HG02610 (cell line): ENCODE data around the gene SFSWAP.

Source experiments
- ATAC-seq: cut with Tn5 transposase; IDR thresholded peaks from one replicate; pipeline ENCODE4 v1.9.1; 2021; ENCODE audit warnings: mild to moderate bottlenecking, moderate library complexity; ENCODE audit not compliant: unreplicated experiment

The SFSWAP gene

DNA sequence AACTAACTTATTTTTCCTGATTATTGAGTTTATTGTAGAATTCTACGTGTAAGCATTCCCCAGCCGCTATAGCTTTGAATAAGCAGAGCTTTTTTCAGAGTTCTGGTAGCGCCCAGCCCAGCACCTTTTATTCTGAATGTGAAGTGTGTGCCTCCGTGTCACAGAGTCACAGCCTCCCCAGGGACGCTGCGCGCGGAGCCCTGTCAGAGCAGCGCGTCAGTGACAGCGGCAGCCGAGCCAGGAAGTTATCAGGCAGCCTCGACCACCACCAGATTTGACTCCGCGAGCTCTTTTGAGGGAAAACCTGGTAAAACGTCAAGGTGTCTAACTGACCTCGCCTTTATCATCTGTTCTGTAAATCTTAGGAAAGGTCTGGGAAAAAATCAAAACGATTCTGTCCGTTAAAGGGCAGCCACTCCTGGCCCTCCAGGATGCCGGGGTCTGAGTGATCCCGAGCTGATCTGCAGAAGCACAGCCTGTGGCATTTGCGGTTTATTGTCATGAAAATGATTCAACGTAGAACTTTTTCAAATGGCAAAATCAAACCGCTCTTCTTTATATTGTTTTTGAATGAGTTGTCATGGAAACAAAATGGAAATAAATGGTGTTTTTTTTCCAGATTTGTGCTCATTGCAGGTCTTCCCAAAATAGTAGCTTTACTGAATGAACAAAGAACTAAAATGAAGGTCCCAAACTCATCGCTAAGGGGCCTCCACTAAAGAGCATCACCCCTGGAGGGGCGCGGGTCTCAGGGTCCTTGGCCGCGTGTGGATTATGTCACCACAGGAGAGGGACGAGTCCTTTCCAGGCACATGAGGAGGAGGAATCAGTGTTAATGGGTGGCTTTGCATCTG lies 74.2 kb downstream of the SFSWAP start:
- ATAC-seq: no peak

DNA sequence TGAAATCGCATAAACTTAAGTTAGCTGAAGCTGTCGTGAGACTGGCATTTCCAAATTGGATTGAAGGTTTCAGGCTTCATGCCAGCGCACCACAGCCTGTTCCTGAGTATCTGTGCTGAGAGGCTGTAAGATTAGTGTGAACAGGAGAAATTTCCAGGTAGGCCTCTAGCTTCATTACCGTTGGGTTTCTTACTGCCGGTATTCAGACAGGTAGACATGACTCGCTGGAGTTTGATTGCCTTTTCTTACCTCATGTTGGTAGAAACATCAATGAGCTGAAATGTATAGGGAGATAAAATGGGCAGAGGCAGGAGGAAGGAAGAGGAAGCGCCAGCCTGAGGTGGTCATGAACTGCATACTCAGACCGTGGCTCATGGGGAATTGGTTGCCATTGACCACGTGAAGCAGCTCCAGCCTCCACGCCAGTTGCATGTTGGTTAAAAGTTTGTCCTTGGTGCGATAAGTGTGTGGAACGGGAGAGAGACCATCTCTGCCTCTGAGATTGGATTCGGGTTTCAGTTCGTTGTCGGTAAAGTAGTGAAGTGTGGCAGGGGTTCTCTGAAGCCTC lies 75.0 kb downstream of the SFSWAP start:
- ATAC-seq: no peak

DNA sequence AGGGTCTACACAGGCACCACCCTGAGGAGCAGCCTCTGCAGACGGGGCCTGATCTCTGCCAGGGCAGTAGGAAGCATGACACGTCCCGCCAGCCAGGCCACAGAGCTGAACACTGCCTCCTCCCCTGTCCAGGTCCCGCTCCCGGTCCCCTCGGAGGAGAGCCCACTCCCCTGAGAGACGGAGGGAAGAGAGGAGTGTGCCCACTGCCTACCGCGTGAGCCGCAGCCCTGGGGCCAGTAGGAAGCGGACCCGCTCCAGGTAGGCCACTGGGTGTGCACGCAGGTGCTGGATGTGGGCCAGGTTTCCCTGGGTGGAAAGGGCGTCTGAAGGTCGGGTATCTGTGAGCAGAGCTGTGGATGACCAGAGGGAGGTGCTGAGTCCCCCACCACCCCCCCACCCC lies 75.4 kb downstream of the SFSWAP start:
- ATAC-seq: no peak

DNA sequence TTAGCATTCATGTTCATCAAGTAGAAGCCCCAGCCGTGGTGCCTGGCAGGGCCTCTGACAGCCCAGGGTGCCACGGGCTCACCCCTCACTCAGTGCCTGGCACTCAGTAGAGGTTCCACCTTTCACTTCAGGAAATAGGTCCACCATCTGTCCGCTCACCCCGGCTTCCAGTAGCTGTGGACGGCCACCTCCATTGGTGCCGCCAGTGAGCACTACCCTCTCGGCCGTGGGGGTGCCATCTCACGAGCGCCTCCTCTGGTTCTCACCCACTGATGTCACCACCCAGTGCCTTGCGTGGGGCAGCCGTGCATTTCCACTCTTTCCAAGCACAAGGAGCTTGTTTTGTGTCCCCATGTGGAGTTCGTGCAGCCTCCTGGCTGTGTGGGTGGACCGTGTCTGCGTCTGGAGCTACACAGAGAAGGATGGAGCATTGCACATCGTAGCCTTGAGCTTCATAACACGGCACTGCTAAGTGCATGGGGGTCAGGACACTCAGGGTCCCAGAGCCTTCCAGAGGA lies 76.3 kb downstream of the SFSWAP start:
- no peak for ATAC-seq

DNA sequence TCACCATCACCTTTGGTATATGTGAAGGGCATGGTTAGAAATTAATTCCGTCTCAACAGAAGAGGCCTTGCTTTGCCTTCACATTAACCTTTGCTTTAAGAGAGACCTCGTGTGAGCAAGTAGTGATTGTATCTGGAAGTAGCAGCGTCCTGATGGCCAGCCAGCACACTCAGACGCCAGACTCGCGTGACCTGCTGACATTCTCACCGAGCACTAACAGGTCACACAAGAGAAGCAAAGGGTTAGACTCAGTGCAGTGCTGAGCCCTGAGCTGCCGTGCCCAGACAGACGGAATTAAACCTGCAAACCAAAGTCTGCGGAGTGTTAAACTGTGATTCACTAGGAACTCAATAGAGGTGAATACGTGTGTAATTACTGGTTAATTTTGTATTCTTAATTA lies 77.2 kb downstream of the SFSWAP start:
- ATAC-seq: no peak

DNA sequence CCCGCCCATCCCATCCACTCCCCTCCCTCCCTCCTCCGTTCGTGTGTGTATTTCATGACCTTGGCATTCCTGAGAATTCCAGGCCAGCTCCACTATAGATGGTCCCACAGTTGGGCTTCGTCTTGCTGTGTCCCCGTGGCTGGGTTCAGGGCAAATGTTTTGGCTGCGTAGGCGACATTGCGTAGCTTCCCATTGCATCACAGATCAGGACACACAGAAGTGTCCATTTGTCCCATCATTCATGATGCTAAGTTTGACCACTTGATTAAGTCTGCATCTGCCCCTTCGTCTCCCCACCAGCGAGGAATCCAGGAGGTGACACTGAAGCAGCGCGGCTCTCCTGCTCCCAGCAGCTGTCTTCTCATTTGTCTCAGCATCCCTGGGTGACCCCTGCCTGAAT lies 78.7 kb downstream of the SFSWAP start:
- ATAC-seq: no peak

DNA sequence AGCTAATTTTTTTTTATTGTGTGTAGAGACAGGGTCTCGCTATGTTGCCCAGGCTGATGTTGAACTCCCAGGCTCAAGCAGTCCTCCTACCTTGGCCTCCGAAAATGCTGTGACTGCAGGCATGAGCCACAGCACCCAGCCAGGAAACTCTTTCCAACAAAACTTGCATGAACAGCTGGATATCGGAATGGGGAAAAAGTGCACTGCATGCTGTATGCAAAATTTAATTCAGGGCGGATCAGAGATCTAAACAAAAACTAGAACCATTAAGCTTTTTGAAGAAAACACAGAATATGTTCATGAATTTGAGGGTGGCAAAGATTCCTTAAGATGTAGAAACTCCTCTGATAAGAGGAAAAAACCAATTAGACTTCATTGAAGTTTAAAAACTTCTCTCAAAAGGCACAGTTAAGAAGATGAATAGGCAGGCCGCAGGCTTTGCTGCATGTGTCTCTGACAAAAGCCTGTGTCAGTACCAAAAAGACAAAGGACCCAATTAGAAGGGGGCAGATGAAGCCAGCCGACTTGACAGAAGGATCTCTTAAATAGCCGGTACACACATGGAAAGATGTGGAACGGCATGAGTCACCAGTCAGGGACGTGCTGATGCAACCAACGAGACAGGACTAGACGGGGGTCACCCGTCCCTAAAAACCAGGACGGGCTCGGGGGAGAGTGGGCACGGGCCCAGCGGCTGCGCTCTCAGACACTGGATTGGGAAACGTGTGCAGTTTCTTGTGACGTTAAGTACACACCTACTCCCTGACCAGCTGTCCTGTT lies 82.5 kb downstream of the SFSWAP start:
- no peak for ATAC-seq

DNA sequence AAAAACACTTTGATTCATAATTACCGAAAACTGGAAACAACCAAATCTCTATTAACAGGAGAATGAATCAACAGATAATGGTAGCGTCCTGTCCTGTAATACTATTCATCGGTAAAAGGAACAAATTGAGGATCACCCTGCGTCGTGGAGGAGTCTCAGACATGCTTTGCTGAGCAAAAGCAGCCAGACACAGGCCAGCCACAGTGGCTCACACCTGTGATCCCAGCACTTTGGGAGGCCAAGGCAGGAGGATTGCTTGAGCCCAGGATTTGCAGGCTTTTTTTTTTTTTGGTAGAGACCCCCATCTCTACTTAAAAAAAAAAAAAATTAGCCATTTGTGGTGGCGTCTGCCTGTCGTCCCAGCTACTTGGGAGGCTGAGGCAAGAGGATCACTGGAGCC lies 83.2 kb downstream of the SFSWAP start:
- ATAC-seq: no peak

DNA sequence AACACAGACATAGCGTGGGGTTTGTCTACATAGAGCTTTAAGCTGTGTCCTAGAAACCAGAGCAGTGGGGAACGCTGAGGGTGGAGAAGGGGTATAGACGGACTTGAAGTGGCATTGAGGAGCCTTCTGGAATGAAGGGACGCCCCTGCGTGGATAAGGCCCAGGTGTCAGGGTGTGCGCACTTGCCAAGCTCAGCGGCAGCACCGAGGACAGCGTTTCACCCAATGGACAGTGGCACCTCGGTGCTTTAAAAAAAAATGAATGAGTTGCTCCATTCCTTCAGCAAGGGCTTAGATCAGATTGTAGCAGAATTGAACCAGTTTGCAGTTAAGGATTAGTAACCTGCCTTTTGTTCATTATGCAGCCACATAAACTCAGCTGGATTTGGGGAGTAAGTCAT lies 83.7 kb downstream of the SFSWAP start:
- ATAC-seq: no peak

DNA sequence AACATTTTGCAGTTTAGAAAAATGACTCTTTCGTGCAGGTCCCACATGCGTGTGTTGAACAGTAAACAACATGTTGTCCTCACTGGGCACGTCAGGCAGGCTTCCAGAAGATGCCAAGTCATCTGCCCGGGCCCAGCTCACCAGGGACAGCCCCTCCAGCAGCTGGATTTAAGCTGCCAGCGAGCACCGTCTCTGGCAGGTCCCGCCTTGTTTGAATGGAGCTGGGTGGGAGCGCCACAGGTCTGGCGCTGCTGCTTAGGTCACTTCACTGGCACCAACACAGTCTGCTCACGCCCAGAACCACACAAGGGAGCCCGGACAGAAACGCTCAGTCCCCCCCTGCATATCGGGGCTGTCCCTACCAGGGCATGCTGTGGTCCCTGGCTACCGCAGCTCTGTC lies 84.2 kb downstream of the SFSWAP start:
- ATAC-seq: no peak

DNA sequence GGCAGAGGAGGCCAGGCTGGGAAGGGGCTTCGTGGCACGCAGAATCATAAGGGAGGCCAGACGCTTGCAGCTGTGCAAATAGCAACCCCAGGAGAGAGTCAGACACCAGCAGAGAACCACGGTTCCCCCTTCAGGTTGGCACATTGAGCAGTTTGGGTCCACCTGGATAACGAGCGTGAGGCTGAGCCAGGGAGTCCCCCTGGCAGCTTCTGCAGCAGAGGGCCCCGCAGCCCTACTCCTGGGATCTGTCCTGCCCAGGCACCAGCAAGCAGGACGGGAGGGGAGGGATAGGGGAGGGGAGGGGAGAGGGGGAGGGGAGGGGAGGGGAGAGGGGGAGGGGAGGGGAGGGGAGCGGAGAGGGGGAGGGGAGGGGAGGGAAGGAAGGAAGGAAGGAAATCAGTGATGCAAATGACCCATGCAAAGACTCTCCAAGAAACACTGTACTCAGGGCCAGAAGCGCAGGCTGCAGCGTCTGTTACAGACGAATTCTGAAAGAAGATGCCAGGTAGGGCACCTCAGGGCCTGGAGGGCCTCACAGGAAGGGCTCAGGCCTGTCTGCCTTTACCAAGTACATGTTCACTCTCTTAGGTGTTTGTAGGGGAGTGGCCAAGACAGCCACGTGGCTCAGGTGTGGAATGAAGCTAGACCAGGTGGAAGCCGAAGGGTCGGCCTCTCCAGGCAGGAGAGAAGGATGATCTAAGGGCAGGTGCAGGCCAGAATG lies 85.0 kb downstream of the SFSWAP start:
- ATAC-seq: no peak

DNA sequence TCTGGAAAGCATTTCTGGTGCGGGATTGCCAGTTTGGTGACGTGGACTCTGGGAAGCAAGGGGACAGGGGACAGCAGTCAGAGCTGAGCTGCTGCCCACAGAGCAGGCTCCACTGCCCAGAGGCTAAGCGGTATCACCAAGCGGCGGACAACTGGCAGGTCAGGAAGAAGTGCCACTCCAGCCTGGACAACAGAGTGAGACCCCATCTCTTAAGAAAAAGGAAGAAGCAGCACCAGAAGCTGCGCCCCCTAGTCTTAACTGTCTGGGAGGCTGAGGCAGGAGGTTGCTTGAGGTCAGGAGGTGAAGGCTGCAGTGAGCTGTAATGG lies 85.5 kb downstream of the SFSWAP start:
- no peak for ATAC-seq

DNA sequence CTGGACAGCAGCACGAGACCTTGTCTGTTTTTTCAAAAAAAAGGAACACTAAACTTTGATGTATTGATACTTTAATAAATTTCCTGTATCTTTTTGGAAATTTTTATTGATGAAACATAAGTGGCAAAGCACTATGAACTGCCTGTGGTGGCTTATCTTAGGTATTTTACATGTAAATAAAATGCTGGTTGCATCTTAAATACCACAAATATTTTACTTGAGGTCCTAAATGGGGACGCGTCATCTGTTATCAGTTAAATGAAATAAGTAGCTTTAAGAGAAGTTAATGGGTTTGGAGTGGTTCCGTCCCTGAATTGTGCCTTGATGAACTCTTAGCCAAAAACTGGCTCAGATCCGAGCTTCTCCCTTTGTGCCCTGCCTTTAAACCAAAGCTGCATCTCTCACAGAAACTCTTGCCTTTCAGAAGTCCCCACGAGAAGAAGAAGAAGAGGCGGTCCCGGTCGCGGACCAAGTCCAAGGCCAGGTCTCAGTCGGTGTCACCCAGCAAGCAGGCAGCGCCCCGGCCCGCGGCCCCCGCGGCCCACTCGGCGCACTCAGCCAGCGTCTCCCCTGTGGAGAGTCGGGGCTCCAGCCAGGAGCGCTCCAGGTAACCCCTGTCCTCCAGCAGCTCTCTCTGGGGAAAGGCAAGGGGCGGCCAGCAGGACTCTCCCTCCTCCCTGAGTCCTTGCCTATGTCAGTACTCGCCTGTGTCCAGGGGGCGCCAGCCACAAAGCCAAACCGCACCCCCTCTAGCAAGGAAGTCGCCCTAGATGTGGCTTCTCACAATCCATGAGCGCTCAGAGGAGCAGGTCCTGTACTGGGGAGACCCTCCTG lies 86.1 kb downstream of the SFSWAP start:
- ATAC-seq: no peak

DNA sequence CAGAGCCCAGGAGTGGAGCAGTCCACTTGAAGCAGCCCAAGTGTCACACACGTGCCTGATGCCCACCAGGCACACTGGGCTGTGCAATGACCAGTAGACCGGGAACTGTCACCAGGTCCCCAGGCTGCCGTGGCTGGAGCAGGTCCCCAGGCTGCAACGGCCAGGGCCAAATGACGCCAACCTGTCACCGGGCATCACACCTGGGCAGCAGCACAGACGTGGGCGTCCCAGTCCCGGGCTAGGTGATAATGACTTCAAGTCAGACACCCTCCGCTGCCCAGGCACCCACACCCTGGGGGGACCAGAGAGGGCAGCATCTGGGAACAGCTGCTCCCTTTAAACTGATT lies 86.7 kb downstream of the SFSWAP start:
- no peak for ATAC-seq

DNA sequence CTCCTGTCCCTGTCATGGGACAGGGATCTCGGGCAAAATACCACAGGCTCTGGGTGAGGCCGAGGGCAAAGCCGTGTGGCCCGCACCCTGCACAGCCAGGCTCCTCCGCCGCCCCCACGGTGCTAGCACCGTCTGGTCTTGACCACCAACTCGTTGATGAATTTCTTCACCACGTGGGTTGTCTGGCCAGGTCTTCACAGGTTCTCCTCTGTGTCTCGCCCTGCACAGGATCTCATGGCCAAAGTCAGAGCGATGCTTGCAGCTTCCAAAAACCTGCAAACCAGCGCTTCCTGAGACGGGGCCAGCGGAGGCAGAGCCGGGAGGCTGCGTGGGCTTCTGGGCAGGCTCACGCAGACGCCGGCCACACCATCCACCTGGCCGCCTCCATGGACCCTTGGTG lies 88.3 kb downstream of the SFSWAP start:
- ATAC-seq: no peak

DNA sequence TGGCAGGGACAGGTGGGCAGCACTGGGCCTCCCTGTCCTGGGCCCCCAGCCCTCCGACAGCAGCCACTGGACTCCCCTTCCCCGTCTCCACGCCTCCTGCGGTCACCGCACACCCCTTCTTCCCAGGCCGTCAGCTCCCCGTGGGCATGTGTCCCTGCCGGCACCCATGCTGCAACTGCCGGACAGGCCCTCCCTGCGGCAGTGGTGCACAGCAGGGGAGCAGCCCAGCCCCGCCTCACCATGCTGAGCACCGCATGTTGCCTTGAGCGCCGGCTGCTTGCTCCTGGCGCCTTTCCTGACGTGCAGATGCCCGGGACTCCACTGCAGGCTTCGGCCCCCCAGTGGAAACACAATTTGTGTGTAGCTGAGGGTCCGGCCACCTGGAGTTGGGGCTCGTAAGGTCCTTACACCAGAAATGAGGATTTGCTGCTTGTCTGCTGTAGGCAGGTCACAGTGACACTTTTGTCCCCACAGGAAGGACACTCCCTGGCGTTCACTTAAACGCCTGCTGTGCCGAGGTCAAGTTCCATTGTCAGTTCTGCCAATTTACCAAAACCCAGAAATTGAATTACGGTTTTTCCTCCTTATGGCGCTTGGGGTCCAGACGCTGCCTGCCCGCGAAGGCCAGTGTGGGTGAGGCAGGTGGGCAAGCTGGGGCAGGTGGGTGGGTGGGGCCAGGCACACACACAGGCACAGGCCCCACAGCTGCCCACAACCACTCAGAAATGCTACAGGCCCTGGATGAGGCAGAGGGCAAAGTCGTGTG lies 89.1 kb downstream of the SFSWAP start:
- no peak for ATAC-seq

DNA sequence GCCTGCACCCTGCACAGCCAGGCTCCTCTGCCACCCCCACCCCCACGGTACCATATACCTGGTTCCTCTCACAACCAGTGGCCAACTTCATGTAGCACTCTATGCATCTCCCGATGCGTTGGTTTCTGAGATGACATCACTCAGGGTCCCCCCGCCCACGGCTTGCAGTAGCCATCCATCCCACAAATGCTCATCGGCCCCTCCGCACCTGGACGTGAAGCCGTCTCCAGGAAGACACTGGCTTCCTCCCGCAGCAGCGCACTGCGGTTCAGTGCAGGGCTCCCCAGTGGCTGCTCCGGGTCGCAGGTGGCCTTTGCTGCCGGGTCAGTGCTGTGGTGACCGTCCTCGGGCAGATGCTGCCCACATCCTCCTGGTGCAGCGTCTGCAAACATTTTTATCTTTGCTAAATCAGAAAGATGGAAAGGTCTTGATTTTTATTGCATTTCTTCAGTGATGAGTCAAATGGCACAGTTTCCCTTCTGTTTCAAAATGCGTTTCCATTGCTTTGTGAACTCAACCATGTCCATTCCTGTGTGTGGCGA lies 89.8 kb downstream of the SFSWAP start:
- ATAC-seq: no peak

DNA sequence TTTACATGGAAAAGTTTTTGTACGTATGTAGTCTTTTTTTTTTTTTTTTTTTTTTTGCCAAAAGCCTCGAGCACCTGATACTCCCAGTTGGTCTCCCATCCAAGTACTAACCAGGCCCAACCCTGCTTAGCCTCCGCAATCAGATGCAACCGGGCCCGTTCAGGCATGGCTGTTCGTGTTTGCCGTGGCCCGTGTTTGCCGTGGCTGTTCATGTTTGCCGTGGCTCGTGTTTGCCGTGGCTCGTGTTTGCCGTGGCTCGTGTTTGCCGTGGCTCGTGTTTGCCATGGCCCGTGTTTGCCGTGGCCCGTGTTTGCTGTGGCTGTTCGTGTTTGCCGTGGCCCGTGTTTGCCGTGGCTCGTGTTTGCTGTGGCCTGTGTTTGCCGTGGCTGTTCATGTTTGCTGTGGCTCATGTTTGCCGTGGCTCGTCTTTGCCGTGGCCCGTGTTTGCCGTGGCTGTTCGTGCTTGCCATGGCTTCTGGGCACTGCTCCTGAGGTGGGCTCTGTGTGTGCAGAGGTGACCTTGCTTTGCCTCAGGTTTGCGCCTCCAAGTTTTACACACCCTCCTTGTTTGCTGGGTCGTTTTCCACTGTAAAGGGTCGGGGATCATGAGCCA lies 90.5 kb downstream of the SFSWAP start:
- ATAC-seq: no peak

DNA sequence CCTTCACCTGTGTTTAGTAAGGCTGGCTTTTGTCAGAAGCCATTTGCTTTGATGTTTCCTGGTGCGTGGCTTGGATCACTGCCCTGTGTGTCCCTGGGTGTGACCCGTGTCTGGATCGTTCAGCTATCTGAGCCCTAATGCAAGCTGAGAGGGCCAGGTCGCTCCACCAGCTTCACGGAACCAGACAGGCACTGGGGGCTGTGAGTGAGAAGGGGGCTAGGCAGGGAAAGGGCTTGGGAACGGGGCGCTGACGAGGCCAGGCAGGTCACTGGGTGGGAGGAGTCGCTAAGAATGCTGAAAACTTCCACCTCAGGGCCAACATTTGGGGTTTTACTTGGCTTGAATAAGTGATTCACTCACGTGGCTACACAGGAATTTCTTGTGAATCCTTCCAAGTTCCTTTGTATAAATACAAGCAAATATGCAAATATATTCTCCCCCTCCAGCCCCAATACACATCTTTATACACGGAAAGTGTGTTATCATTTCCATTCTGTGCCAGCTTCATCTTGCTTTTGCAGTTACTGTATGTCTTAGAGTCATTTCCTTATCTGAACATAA lies 93.2 kb downstream of the SFSWAP start:
- ATAC-seq: no peak
